Retinal pigment epithelial cell (primary cell): Measurements from ENCODE around the gene C10orf53.

Source experiments
- DNase-seq: peaks from one replicate; pipeline ENCODE4 v3.0.0-alpha.2; 2010; ENCODE audit warnings: low read depth
- H3K4me3 ChIP-seq: 2 replicates; pipeline ENCODE4 v1.5.1; 2011; ENCODE audit warnings: mild to moderate bottlenecking, low read length, control low read depth, moderate library complexity
- CTCF ChIP-seq: conservative IDR thresholded peaks from 2 replicates; pipeline ENCODE4 v1.5.1; 2011; ENCODE audit warnings: low read depth, low read length, control low read depth, inconsistent platforms

Gene C10orf53

GRCh38 chr10:49738616-49739360 lies 59.3 kb downstream of the C10orf53 start:
- H3K4me3 ChIP-seq: no peak overlapping the region

GRCh38 chr10:49739426-49739825 lies 60.0 kb downstream of the C10orf53 start:
- no peak overlapping the region for H3K4me3 ChIP-seq
- TF ChIP-seq CTCF: no peak
- DNase-seq: no peak

More at GRCh38 chr10:49738616-49739360, 59.3 kb downstream of the C10orf53 start:
- DNase-seq: no peak
- no peak for TF ChIP-seq CTCF

- no peak for DNase-seq
- H3K4me3 ChIP-seq: no peak overlapping the region
- TF ChIP-seq CTCF: no peak
These were observed 61.1 kb downstream of the C10orf53 start for GRCh38 chr10:49740346-49741107.

GRCh38 chr10:49741108-49741995 lies 61.9 kb downstream of the C10orf53 start:
- no peak for TF ChIP-seq CTCF
- DNase-seq: no peak
- H3K4me3 ChIP-seq: no peak overlapping the region

GRCh38 chr10:49742683-49743463 lies 63.4 kb downstream of the C10orf53 start:
- H3K4me3 ChIP-seq: no peak overlapping the region
- TF ChIP-seq CTCF: no peak
- DNase-seq: no peak

GRCh38 chr10:49743464-49744075 lies 64.1 kb downstream of the C10orf53 start:
- no peak for TF ChIP-seq CTCF
- no peak for DNase-seq
- no peak overlapping the region for H3K4me3 ChIP-seq
